ENCODE data around the gene ZNF800. TPM values are rescaled to one million over a fixed set of nuclear protein-coding genes. Genes with fewer than 3 reads are reported as not detected.
A peak's percentile ranks its signal among the peaks of the same experiment; 100 is the strongest.

Gene ZNF800
- total RNA-seq, 2 donors from 2014 or later = 43.6 to 45.9 TPM

DNA sequence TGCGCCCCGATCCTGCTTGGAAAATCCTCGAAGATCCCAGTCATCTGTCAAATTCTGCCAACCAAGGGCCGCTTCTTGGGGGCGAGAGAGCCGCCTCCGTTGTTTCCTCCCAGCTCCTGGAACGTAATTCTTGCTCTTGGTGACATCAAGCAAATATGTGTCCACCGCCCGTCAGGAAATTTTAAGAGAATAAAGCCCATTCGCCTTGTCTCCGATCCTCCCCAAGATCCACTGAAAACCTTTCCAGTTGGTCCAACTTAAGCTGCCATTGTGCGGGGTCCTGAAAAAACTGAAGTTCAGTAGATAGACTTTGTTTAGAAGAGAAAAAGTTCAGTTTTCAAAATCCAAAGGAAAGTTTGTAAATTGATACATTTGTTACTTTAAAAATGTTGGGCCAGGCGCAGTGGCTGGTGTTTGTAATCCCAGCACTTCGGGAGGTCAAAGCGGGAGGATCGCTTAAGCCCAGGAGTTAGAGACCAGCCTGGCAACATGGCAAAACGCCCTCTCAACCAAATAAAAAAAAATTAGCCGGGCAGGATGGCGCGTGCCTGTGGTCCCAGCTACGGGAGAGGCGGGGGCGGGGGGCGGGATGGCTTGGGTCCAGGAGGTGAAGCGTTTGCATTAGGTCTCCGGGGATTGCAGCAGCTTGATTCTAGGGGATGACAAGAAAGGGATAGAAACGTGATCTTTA, 1.0 kb upstream of the ZNF800 start:
- DNase-seq (ENCODE audit: low spot score) = no peak
- TF ChIP-seq, protein P1, sequence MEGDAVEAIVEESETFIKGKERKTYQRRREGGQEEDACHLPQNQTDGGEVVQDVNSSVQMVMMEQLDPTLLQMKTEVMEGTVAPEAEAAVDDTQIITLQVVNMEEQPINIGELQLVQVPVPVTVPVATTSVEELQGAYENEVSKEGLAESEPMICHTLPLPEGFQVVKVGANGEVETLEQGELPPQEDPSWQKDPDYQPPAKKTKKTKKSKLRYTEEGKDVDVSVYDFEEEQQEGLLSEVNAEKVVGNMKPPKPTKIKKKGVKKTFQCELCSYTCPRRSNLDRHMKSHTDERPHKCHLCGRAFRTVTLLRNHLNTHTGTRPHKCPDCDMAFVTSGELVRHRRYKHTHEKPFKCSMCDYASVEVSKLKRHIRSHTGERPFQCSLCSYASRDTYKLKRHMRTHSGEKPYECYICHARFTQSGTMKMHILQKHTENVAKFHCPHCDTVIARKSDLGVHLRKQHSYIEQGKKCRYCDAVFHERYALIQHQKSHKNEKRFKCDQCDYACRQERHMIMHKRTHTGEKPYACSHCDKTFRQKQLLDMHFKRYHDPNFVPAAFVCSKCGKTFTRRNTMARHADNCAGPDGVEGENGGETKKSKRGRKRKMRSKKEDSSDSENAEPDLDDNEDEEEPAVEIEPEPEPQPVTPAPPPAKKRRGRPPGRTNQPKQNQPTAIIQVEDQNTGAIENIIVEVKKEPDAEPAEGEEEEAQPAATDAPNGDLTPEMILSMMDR (IDR thresholded peaks at IDR 0.05) = no peak
- Histone ChIP-seq H3K9me3 (no peaks in the 10 kb centered on the region), H3K27ac (peak overlapping the region; percentile 88 to 98), H3K36me3 (peaks cover 3% of the 10 kb centered on the region), H3K4me1 (ENCODE audit: control insufficient read depth in 1 of 2, low read depth in 2 of 2) (peaks cover 12 to 25% of the 10 kb centered on the region in 2 donors), H3K4me3 (peak overlapping the region; percentile 89), H3K27me3 (replicated peaks; ENCODE audit: insufficient read depth) (no peaks in the 10 kb centered on the region)
- no peak for ATAC-seq (ENCODE audit: insufficient number of reproducible peaks, low FRiP score, low read depth)

DNA sequence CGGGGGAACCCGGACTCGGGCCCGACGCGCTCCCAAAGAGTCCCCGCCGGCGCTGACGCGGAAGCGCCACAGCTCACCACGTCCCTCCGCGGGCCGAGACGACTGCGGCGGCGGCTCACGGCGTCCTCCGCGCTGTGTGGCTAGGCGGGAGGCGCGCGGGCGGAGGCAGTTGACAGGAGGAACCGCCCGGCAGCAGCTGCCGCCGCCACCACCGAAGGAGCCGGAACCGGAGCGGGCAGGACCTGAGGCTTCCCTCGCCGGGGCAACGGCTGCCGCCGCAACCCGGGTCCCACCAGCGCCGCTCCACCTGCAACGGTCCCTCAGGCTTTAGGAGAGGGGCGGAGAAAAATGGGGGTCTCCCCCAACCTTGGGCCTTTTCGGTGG, 334 bp downstream of the ZNF800 start:
- Histone ChIP-seq H3K27me3 (replicated peaks; ENCODE audit: insufficient read depth) (no peaks in the 10 kb centered on the region), H3K27ac (peak overlapping the region; percentile 88 to 98), H3K9me3 (no peaks in the 10 kb centered on the region), H3K4me3 (peak overlapping the region; percentile 89), H3K4me1 (ENCODE audit: control insufficient read depth in 1 of 2, low read depth in 2 of 2) (peaks cover 12 to 25% of the 10 kb centered on the region in 2 donors), H3K36me3 (peaks cover 3% of the 10 kb centered on the region)
- ATAC-seq (ENCODE audit: insufficient number of reproducible peaks, low FRiP score, low read depth) = no peak
- DNase-seq (ENCODE audit: low spot score) = peak; percentile 9
- TF ChIP-seq, protein P1 (IDR thresholded peaks at IDR 0.05) = no peak

DNA sequence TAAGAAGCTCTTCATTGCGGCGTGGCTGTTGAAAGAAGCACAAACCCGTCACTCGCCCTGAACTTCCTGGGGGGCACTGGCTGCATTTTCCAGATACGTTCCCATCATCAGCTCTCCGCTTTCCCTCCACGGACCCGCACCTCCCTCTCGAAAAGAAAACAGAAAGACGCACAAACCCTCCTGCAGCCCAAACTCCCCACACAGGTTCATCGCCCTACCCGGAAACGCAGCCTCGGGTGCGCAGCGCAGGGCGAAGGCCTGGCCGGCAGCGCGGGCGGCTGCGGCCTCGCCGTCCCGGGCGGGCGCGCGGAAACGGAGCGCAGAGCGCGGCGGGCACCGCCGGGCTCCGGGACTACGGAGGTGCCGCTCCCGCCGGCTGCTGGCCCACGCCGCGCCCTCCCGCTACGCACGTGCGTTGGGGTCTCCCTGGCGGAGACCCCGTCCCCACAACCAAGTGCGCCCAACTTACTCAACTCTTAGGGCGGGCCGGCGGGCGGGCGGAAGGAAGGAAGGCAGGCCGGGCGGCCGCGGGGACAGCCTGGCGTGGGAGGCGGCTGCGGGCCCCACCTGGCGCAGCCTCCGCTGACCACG, 822 bp downstream of the ZNF800 start:
- TF ChIP-seq, protein P1 (IDR thresholded peaks at IDR 0.05) = no peak
- no peaks in the 10 kb centered on the region for H3K9me3 ChIP-seq
- DNase-seq (ENCODE audit: low spot score) (no peak), ATAC-seq (ENCODE audit: insufficient number of reproducible peaks, low FRiP score, low read depth) (peak; percentile 41)
- peaks cover 3% of the 10 kb centered on the region for H3K36me3 ChIP-seq
- peaks cover 12 to 25% of the 10 kb centered on the region in 2 donors for H3K4me1 ChIP-seq (ENCODE audit: control insufficient read depth in 1 of 2, low read depth in 2 of 2)
- peak overlapping the region; percentile 88 to 98 for H3K27ac ChIP-seq
- no peaks in the 10 kb centered on the region for H3K27me3 ChIP-seq (replicated peaks; ENCODE audit: insufficient read depth)
- H3K4me3 ChIP-seq = peak overlapping the region; percentile 89

DNA sequence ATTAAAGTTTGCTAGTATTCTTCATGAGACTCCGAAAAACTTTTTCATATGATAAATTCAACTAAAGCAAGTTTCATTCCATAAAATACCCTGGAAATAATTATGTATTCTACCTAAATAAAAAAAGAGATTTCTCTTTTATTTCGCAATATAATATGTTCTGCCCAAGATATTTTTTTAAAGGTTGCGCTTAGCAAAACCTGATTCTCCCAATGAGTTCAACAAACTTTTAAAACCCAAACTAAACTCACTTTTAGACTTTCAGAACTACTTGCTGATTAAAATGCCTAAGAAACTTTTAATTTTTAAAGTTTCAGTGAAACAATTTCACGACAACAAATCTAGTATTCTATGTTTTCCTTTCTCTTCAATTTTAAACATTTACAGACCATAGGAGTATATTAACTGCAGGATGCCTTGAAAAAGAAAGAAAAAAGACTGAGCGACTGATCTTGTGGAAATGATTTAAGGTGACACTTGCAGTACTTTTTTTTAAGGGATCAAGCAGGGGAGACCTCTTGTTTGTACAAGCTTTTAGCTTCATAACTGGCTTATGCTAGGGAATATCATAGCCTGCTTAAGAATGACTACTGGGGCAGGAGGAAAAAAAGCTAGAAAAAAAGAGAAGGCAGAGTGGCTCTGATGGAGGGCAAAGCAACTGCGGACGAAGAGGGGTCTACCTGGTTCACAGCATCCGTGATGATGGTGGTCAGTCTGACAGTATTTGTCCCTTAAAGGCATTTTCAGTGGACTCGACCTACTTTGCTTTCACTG, 1.5 kb downstream of the ZNF800 start:
- no peak overlapping the region for H3K27ac ChIP-seq

More for the DNA sequence above, 1.5 kb downstream of the ZNF800 start:
- H3K27me3 ChIP-seq (replicated peaks; ENCODE audit: insufficient read depth) = no peaks in the 10 kb centered on the region
- ATAC-seq (ENCODE audit: insufficient number of reproducible peaks, low FRiP score, low read depth) = no peak
- DNase-seq (ENCODE audit: low spot score) = no peak
- peak overlapping the region; percentile 89 for H3K4me3 ChIP-seq
- H3K9me3 ChIP-seq = no peaks in the 10 kb centered on the region
- H3K4me1 ChIP-seq (ENCODE audit: control insufficient read depth in 1 of 2, low read depth in 2 of 2) = peaks cover 16 to 25% of the 10 kb centered on the region in 2 donors
- H3K36me3 ChIP-seq = peaks cover 3% of the 10 kb centered on the region
- TF ChIP-seq, protein P1 (IDR thresholded peaks at IDR 0.05) = no peak
